ENCODE measurements around the gene MYL6.
"Not testable (repeated sequence)": the region's sequence is repeated elsewhere in the genome, so short reads cannot be mapped to it uniquely, and the experiment has no call there.

MYL6 gene

GRCh38 chr12:56158029-56158925, at the start of gene MYL6:
MYL6 (plus strand) TSS chr12:56158359; CDS start chr12:56158402, 43 bp downstream.
- peak; percentile 62 to 84 (median 71) for DNase-seq (ENCODE audit: low read depth in 3 of 3, low spot score in 1 of 3)

DNA sequence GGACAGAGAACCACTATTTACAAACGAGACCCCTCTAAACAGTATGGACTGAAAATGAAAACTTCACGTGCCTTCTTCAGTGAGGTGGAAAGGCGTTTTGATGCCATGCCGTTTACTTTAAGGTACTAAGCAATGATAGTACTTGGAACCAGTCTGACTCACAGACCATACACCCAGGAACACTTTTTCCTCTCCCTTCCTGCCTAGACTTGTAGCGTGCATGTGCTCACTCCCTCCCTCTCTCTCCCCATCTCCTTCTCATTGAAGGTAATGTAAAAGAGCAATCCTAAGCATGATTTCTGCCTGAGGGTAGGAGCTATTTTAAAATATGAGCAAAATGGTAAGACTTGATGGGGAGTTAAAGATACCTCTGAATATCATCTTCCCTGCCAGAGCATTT, 47.6 kb upstream of the MYL6 start:
- DNase-seq (ENCODE audit: low read depth in 3 of 3, low spot score in 1 of 3), result no peak

DNA sequence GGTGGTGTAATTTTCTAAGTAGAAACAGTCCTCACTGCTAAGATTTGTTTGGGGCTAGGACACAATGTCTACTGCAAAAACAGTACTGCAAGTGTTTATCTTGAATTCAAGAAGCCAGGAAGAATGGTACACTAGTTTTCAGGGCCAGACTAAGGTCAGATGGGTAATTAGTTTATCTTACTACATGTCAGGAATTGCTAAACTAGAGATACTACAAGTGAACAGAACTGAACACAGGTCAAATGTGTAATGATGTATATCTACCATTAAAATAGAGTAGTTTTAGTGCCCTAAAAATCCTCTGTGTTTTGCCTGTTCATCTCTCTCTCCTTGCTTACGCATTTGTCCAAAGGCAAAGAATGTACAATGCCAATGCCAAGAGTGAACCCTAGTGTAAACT, 44.1 kb upstream of the MYL6 start:
- no peak for DNase-seq (ENCODE audit: low read depth in 3 of 3, low spot score in 1 of 3)

DNA sequence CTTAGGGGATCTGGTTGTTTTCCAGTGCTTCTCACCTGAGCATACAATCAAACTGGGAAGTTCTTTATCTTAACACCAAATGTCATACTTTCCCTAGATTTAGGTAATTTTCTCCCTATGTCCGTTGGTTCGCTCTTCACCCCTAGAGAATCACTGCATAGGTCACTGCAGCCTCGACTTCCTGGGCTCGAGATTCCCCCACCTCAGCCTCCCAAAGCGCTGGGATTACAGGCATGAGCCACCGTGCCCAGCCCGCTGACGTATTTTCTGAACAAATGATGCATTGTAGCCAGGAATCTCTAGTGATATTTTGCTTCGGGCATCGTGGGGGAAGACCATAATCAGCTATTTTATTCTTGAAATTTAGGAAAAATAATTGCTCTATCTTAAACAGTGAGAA, 42.8 kb upstream of the MYL6 start:
- DNase-seq (ENCODE audit: low read depth in 3 of 3, low spot score in 1 of 3), result no peak

GRCh38 chr12:56116267-56117081, 41.7 kb upstream of the MYL6 start, which contains the start of gene RPL41:
RPL41 (plus strand) TSS chr12:56116633.
- DNase-seq (ENCODE audit: low read depth in 3 of 3, low spot score in 1 of 3), result peak; percentile 85 to 92 (median 89)

GRCh38 chr12:56117082-56117706, 41.0 kb upstream of the MYL6 start:
- DNase-seq (ENCODE audit: low read depth in 3 of 3, low spot score in 1 of 3), result not testable (repeated sequence)

DNA sequence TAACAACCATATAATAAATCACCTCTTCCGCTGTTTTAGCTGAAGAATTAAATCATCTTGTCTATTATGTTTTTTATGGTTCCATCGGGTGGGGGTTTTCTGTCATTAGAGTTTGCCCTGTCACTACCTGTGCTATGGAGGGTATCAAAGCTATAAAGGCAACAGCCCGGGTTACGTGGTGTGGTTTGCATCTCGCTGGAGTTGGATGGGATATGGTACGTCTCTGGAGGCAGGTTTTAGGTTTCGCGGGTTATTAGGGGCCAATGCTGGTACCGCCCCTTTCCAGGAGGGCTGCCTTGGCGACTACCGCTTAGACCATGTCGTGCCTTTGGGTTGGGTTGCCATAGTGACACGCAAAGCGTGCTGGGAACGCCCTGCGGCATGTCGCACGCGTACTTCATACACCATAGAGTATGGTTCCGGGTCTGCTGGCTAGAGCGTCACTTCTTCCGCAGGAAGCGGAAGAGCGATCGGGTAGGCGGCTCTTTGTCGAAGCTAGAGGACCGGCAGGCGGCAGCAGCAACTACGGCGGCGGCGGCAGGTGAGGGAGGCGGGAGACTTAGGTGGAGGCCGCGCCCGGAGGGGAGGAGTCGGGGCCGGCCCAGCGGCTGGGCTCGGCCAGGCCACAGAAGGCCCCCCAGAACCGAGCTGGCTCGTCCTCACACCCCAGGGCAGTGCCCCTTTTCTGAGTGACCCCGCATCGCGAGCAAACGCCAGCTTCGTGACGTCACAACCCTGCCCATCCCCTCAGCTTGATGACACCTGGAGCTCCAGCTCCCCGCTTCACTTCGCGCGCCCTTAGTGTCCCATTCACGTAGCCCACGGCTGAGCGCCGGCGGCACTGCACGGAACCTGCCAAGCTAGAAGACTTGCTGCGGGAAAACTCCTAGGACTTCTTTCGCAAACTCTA, 40.1 kb upstream of the MYL6 start, which contains the start of gene ZC3H10:
Gene ZC3H10, plus strand, starts transcription at position 489 of the 910 bp plus-strand sequence. CDS start 2,297 bp downstream, outside the sequence.
- DNase-seq (ENCODE audit: low read depth in 3 of 3, low spot score in 1 of 3), result peak; percentile 89 to 95 (median 91)

DNA sequence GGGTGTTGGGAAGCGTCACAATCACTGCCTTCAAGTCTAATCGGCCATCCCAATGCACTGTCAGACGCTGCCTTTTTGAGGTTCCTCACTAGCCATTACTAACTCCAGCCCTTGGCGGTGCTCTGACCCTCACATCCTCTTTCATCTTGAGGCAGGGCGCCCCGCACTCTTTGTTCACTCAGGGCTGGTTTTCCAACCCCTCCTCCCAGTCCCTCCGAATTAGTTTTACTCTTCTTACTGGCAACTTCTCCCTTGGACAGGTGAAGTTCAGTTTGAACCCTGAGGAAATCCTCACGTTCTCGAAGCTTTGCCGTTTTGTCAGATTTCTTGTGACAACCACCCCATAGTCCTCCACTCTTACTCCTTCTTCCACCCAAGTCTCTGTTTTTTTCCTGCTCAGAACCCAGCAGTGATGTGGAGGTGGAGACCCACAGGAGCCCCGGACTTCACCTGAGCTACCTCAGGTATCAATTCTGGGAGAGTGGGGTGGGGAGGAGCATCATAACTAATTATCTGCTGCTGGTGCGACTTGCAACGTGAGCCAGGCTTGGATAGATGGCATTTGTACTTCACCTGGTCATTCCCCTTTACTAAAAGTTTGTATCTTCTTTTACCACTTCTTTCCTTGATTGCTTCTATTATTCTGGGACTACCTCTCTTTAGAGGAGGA, 39.3 kb upstream of the MYL6 start:
- DNase-seq (ENCODE audit: low read depth in 3 of 3, low spot score in 1 of 3), result no peak

DNA sequence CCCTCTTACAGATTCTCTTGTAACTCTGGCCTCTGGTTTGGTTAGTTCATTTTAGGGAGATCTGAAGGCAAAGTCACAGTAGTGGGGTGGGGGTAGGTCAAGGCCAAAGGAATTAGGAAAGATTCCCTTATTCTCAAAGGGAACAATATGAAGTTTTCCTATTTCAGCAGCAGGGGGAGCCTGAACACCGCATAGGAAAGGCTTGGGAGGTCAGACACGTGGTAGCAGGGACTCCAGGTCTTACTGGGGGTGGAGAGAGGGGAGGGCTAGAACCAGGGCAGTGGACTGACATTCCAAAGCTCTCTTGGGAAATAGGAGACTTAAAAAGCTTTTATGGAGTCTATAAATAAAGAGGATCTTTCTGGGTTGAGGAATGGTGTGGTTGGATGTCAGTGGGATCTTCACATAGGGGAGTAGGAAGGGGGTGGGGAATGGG, 38.8 kb upstream of the MYL6 start:
- peak in 2 of 3 donors; percentile 23 to 27 for DNase-seq (ENCODE audit: low read depth in 3 of 3, low spot score in 1 of 3)

DNA sequence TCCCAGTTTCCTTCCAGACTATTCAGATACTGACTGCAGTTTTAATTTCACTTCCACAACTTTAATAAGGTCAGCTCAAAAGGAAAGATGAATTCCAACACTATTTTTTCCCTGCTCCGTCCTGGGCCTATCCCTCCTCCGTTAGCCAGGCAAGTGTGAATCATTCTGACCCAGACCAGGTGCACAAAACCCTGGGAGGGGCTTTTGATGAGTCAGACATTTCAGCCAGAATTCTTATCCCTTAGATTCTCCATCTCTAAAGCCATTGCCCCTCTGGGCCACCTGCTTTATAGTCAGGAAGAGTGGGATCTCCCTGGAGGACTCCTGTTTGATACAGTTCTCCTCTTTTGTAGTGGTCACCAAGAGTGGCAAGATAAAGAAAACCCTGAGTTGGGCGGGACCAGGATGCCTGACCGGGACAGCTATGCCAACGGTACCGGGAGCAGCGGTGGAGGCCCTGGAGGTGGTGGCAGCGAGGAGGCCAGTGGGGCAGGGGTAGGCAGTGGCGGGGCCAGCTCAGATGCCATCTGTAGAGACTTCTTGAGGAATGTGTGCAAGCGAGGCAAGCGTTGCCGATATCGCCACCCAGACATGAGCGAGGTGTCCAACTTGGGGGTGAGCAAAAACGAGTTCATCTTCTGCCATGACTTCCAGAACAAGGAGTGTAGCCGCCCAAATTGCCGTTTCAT, 37.9 kb upstream of the MYL6 start:
- DNase-seq (ENCODE audit: low read depth in 3 of 3, low spot score in 1 of 3), result no peak

DNA sequence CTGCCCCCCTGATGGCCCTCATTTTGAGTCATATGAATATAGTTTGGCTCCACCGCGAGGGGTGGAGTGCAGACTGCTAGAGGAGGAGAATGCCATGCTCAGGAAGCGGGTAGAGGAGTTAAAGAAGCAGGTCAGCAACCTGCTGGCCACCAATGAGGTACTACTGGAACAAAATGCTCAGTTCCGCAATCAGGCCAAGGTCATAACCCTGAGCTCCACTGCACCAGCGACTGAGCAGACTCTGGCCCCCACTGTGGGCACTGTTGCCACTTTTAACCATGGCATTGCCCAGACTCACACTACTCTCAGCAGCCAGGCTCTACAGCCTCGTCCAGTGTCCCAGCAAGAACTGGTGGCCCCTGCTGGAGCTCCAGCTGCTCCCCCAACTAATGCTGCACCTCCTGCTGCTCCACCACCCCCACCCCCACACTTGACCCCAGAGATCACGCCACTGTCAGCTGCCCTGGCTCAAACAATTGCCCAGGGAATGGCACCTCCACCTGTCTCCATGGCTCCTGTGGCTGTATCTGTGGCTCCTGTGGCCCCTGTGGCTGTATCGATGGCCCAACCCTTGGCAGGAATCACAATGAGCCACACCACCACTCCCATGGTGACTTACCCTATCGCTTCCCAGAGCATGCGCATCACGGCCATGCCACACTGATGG, 36.8 kb upstream of the MYL6 start:
- DNase-seq (ENCODE audit: low read depth in 3 of 3, low spot score in 1 of 3), result no peak

DNA sequence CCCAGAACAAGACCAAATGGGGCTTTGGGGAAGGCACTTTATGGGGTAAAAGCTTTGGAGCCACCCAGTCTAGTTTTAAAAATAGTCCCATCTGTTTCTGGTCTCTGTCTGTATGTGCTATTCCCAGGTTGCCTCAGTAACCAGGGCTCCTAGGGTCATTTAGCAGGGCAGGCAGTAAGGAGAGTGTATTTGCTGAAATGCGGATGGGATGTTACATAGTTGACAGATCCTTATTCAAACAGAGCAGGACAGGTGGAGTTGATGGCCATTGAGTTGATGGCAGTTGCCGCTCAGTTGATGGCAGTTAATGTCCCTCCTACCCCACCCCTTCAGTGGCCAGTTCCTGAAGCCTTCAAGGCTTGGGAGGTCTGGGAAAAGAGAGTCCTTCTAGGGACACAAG, 35.5 kb upstream of the MYL6 start:
- no peak for DNase-seq (ENCODE audit: low read depth in 3 of 3, low spot score in 1 of 3)

DNA sequence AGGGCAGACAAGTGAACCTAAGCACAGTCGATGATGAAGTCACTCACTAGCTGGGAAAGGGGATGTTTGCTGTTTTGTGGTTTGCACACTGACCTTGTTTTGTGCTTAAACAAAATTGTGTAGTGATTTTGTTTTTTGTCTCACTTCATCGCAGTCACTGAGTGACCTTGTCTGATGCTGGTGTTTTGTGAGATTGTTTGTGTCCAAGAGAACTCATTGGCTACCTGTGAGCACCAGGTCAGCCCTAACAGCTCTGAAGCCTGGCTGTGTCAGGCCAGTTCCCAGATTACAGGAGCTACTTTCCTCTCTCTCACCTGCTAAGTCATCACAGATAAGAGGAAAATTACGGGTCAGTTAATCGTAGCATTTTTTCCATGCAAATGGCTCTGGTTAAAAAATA, 34.0 kb upstream of the MYL6 start:
- DNase-seq (ENCODE audit: low read depth in 3 of 3, low spot score in 1 of 3), result no peak

- DNase-seq (ENCODE audit: low read depth in 3 of 3, low spot score in 1 of 3), result no peak
Observed at GRCh38 chr12:56126732-56127239, 31.4 kb upstream of the MYL6 start.

GRCh38 chr12:56127485-56127887, 30.7 kb upstream of the MYL6 start:
- DNase-seq (ENCODE audit: low read depth in 3 of 3, low spot score in 1 of 3), result no peak

DNA sequence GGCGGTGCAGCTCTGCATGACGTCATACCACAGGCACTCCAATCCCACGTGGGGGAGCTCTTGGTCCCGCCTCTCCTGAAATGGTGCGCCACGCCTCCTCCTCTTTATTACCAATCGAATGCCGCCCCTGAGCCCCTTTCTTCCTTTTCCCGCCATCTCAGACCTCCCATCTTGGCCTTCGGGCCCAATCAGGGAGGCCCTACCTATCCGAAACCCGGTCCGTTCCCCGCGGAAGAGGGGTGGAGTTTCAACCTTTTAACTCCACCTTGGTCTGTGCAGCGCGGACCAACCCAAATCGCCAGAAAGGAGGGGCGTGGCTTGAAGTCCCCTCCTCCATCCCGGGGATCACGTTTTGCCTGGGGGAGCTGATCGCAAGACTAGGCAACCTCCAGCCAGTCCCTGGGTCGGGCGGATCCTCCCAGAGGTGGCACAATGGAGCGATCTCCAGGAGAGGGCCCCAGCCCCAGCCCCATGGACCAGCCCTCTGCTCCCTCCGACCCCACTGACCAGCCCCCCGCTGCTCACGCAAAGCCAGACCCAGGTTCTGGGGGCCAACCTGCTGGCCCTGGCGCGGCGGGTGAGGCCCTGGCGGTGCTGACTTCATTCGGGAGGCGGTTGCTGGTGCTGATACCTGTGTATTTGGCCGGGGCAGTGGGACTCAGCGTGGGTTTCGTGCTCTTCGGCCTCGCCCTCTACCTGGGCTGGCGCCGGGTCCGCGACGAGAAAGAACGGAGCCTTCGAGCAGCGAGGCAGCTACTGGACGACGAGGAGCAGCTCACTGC, 30.1 kb upstream of the MYL6 start, which contains the start of gene ESYT1:
Gene ESYT1, plus strand, starts transcription at position 380 of the 782 bp plus-strand sequence. Its CDS starts 53 bp downstream, at position 433.
- peak; percentile 81 to 97 (median 93) for DNase-seq (ENCODE audit: low read depth in 3 of 3, low spot score in 1 of 3)

DNA sequence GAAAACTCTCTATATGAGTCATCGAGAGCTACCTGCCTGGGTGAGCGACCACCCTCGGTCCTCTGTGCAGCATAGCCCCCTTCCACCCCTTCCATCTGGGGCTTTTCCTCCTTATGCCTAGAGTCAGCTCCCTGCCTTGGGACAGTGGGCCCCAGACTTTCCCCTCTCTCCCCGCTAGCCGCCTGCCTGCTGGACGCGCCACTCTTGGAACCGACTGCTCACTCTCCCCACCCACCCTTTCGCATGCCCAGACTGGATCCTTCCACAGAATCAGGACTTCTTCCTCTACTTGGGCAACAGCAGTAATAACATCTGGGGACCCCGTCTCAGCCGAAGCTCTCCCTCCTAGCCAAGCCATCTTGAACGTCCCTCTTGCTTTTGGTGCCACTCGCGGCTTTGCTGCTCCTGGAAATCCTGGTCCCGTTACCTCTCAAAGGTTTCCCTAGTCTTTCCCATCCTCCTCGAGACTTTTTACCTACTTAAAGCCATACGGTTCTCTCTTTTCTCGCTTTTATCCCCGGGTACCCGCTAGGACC, 29.4 kb upstream of the MYL6 start:
- no peak for DNase-seq (ENCODE audit: low read depth in 3 of 3, low spot score in 1 of 3)
